ENCODE measurements around the gene NAA25. TPM values are rescaled to one million over a fixed set of nuclear protein-coding genes. Genes with fewer than 3 reads are reported as not detected.

Gene NAA25
- total and polyA plus RNA-seq, 9 of the 15 experiments (the other 6 are each of a cell fraction or from before 2014, with no cell fraction given), result 26.6 to 59.6 (median 48.9) TPM

DNA sequence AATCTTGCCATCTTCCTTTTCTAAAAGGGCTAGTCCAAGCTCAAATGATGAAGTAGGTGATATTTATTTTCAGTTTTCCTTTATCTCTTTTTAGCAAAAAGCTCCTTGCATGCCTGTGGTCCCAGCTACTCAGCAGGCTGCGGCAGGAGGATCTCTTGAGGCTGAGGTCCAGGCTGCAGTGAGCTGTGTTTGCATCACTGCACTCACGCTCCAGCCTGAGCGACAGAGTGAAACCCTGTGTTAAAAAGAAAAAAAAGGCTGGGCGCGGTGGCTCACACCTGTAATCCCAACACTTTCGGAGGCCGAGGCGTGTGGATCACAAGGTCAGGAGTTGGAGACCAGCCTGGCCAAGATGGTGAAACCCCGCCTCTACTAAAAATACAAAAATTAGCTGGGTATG is 100.6 kb downstream of the NAA25 start:
- Histone ChIP-seq H2AFZ (ENCODE audit: low read depth, low read length) (peak overlapping the region; percentile 48; the same call in 1 of the 2 replicates), H3K27me3 (ENCODE audit: control insufficient read depth in 2 of 2, insufficient read depth in 2 of 2, low read length in 2 of 2) (no peaks in the 10 kb centered on the region), H3K9me3 (replicated peaks; ENCODE audit: control insufficient read depth, insufficient read depth, low read depth, low read length) (no peaks in the 10 kb centered on the region), H3K79me2 (ENCODE audit: control insufficient read depth, insufficient read depth, low read length) (peaks cover 46% of the 10 kb centered on the region), H3K4me2 (ENCODE audit: insufficient read depth, low read length) (peak overlapping the region; percentile 22), H3K4me1 (replicated peaks in 1 of 2; ENCODE audit: control insufficient read depth in 2 of 2, insufficient read depth in 2 of 2, low read length in 2 of 2) (peaks cover 33 to 36% of the 10 kb centered on the region in 2 experiments; a peak in 4 of 5 replicates), H3K4me3 (no peak overlapping the region), H3K9me1 (ENCODE audit: control insufficient read depth, insufficient read depth, low read length) (no peaks in the 10 kb centered on the region), H4K20me1 (replicated peaks; ENCODE audit: control insufficient read depth, insufficient read depth, low read length) (no peaks in the 10 kb centered on the region), H3K27ac (ENCODE audit: extremely low read depth, low read depth, low read length) (peak overlapping the region; percentile 66), H3K36me3 (ENCODE audit: control insufficient read depth, insufficient read depth, low read length) (0 out of 3 replicates have a peak, but pooled peaks cover 9% of the 10 kb centered on the region), H3K9ac (ENCODE audit: insufficient read depth in 1 of 2, low read depth in 2 of 2, low read length in 2 of 2) (peak overlapping the region; percentile 29 to 40; a peak in 2 of 4 replicates)
- ATAC-seq (peak; percentile 36), DNase-seq (ENCODE audit: extremely low read depth in 1 of 4, low spot score in 3 of 4) (peak in 1 of 4 experiments; percentile 70), FAIRE-seq (no peak)
- 38% methylated on average over 9 of the region's 9 CpGs for WGBS (ENCODE audit: insufficient coverage, low coverage, missing lambda C conversion rate)
- ChIA-PET POLR2A (interaction anchor here (1.1 to 1.3 kb wide), 2 partner anchors 9 to 11 kb away, joined by 3 read pairs; no protein-coding TSS in a partner anchor), CTCF (ENCODE audit: low intra/inter-chr PET ratio) (interaction anchor here (1.0 kb wide), 1 partner anchor 63 kb away, joined by 3 read pairs; no protein-coding TSS in a partner anchor)
- intact Hi-C loops (cut with micrococcal nuclease), result no loop called here
- no TSS peak for BruUV-seq (replicated peaks)
- in situ Hi-C loops (cut with MboI), result loop anchor here (5.0 kb wide), 1 partner anchor 56 kb away; no protein-coding TSS in a partner anchor
- TF ChIP-seq HNRNPH1 (optimal IDR thresholded peaks at IDR 0.05; ENCODE audit: low read depth, low read length) (no peak), CHCHD3 (CRISPR knock-in tag; IDR thresholded peaks at IDR 0.05) (no peak), PYGO2 (tag; IDR thresholded peaks at IDR 0.05) (no peak), NR4A1 (CRISPR knock-in tag; IDR thresholded peaks at IDR 0.05) (no peak), NR4A1 (tag; IDR thresholded peaks at IDR 0.05) (no peak), SMAD1 (IDR thresholded peaks at IDR 0.05; ENCODE audit: low read depth, low read length, partially characterized antibody) (no peak), ELF2 (CRISPR knock-in tag; IDR thresholded peaks at IDR 0.05) (no peak), PCBP1 (IDR thresholded peaks at IDR 0.05; ENCODE audit: low read depth, low read length, poor library complexity, severe bottlenecking) (no peak), LCOR (CRISPR knock-in tag; IDR thresholded peaks at IDR 0.05) (0 out of 2 replicates have a peak, but pooled peaks have one; percentile 36), RBFOX2 (IDR thresholded peaks at IDR 0.05; ENCODE audit: low read depth, low read length) (0 out of 2 replicates have a peak, but pooled peaks have one; percentile 25), RHOXF2B (CRISPR knock-in tag; conservative IDR thresholded peaks at IDR 0.05) (no peak)
- TF ChIP-seq, protein P1, sequence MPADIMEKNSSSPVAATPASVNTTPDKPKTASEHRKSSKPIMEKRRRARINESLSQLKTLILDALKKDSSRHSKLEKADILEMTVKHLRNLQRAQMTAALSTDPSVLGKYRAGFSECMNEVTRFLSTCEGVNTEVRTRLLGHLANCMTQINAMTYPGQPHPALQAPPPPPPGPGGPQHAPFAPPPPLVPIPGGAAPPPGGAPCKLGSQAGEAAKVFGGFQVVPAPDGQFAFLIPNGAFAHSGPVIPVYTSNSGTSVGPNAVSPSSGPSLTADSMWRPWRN (IDR thresholded peaks at IDR 0.05; ENCODE audit: low read depth), result no peak
- TF ChIP-seq, protein P2, sequence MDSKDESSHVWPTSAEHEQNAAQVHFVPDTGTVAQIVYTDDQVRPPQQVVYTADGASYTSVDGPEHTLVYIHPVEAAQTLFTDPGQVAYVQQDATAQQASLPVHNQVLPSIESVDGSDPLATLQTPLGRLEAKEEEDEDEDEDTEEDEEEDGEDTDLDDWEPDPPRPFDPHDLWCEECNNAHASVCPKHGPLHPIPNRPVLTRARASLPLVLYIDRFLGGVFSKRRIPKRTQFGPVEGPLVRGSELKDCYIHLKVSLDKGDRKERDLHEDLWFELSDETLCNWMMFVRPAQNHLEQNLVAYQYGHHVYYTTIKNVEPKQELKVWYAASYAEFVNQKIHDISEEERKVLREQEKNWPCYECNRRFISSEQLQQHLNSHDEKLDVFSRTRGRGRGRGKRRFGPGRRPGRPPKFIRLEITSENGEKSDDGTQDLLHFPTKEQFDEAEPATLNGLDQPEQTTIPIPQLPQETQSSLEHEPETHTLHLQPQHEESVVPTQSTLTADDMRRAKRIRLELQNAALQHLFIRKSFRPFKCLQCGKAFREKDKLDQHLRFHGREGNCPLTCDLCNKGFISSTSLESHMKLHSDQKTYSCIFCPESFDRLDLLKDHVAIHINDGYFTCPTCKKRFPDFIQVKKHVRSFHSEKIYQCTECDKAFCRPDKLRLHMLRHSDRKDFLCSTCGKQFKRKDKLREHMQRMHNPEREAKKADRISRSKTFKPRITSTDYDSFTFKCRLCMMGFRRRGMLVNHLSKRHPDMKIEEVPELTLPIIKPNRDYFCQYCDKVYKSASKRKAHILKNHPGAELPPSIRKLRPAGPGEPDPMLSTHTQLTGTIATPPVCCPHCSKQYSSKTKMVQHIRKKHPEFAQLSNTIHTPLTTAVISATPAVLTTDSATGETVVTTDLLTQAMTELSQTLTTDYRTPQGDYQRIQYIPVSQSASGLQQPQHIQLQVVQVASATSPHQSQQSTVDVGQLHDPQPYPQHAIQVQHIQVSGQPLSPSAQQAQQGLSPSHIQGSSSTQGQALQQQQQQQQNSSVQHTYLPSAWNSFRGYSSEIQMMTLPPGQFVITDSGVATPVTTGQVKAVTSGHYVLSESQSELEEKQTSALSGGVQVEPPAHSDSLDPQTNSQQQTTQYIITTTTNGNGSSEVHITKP (IDR thresholded peaks at IDR 0.05; ENCODE audit: partially characterized antibody), result no peak
- TF ChIP-seq, protein P3, sequence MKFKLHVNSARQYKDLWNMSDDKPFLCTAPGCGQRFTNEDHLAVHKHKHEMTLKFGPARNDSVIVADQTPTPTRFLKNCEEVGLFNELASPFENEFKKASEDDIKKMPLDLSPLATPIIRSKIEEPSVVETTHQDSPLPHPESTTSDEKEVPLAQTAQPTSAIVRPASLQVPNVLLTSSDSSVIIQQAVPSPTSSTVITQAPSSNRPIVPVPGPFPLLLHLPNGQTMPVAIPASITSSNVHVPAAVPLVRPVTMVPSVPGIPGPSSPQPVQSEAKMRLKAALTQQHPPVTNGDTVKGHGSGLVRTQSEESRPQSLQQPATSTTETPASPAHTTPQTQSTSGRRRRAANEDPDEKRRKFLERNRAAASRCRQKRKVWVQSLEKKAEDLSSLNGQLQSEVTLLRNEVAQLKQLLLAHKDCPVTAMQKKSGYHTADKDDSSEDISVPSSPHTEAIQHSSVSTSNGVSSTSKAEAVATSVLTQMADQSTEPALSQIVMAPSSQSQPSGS (CRISPR knock-in tag; IDR thresholded peaks at IDR 0.05), result no peak
